ENCODE measurements around the gene OBSL1. TPM values are rescaled to one million over a fixed set of nuclear protein-coding genes. Genes with fewer than 3 reads are reported as not detected.

OBSL1 gene
- total RNA-seq, 3 donors from 2014 or later = 69.2 to 91.9 (median 73.1) TPM

DNA sequence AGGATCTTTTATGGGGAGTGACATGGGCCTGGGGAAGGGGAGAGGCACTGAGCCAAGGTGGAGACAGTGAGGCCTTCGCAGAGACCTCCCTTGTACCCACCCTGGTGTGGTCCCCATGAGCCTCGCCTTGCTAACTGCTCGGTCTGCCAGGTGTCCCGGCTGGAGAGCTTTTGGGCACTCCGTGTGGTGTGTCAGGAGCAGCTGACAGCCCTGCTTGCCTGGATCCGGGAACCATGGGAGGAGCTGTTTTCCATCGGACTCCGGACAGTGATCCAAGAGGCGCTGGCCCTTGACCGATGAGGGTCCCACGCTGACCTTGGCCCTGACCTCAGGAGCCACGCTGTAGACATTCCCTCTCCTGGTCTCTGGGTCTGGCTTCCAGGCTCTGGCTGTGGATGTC, 44.6 kb upstream of the OBSL1 start:
- no peaks in the 10 kb centered on the region for H3K9me3 ChIP-seq
- no peaks in the 10 kb centered on the region for H3K4me1 ChIP-seq
- TF ChIP-seq POLR2A (IDR thresholded peaks at IDR 0.05) (no peak), POLR2AphosphoS5 (IDR thresholded peaks at IDR 0.05) (no peak)
- TF ChIP-seq, protein P1, sequence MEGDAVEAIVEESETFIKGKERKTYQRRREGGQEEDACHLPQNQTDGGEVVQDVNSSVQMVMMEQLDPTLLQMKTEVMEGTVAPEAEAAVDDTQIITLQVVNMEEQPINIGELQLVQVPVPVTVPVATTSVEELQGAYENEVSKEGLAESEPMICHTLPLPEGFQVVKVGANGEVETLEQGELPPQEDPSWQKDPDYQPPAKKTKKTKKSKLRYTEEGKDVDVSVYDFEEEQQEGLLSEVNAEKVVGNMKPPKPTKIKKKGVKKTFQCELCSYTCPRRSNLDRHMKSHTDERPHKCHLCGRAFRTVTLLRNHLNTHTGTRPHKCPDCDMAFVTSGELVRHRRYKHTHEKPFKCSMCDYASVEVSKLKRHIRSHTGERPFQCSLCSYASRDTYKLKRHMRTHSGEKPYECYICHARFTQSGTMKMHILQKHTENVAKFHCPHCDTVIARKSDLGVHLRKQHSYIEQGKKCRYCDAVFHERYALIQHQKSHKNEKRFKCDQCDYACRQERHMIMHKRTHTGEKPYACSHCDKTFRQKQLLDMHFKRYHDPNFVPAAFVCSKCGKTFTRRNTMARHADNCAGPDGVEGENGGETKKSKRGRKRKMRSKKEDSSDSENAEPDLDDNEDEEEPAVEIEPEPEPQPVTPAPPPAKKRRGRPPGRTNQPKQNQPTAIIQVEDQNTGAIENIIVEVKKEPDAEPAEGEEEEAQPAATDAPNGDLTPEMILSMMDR (IDR thresholded peaks at IDR 0.05) = no peak
- DNase-seq (ENCODE audit: low spot score in 2 of 2) = no peak
- no peaks in the 10 kb centered on the region for H3K27me3 ChIP-seq
- intact Hi-C loops (cut with DNase I; ENCODE audit: low total_unique reads) = no loop called here
- no peak overlapping the region for H3K27ac ChIP-seq
- no peak overlapping the region for H3K4me3 ChIP-seq
- no peaks in the 10 kb centered on the region for H3K36me3 ChIP-seq

DNA sequence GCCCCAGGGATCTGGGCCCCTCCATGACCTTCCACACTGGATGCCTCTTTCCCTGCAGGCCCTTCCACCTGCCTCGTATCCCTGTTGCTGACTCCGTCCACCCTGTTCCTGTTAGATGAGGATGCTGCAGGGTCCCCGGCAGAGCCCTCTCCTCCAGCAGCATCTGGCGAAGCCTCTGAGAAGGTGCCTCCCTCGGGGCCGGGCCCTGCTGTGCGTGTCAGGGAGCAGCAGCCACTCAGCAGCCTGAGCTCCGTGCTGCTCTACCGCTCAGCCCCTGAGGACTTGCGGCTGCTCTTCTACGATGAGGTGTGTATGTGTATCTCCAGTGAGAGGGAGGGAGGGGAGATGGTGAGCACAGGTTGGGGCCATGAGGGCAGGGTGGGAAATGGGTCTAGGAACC, 43.7 kb upstream of the OBSL1 start:
- intact Hi-C loops (cut with DNase I; ENCODE audit: low total_unique reads) = no loop called here
- no peaks in the 10 kb centered on the region for H3K27me3 ChIP-seq
- H3K9me3 ChIP-seq = no peaks in the 10 kb centered on the region
- TF ChIP-seq, protein P1 (IDR thresholded peaks at IDR 0.05) = no peak
- no peak for TF ChIP-seq POLR2A (IDR thresholded peaks at IDR 0.05)
- TF ChIP-seq POLR2AphosphoS5 (IDR thresholded peaks at IDR 0.05) = no peak
- no peak overlapping the region for H3K27ac ChIP-seq
- H3K4me1 ChIP-seq = no peaks in the 10 kb centered on the region
- DNase-seq (ENCODE audit: low spot score in 2 of 2) = no peak
- no peak overlapping the region for H3K4me3 ChIP-seq
- H3K36me3 ChIP-seq = no peaks in the 10 kb centered on the region

DNA sequence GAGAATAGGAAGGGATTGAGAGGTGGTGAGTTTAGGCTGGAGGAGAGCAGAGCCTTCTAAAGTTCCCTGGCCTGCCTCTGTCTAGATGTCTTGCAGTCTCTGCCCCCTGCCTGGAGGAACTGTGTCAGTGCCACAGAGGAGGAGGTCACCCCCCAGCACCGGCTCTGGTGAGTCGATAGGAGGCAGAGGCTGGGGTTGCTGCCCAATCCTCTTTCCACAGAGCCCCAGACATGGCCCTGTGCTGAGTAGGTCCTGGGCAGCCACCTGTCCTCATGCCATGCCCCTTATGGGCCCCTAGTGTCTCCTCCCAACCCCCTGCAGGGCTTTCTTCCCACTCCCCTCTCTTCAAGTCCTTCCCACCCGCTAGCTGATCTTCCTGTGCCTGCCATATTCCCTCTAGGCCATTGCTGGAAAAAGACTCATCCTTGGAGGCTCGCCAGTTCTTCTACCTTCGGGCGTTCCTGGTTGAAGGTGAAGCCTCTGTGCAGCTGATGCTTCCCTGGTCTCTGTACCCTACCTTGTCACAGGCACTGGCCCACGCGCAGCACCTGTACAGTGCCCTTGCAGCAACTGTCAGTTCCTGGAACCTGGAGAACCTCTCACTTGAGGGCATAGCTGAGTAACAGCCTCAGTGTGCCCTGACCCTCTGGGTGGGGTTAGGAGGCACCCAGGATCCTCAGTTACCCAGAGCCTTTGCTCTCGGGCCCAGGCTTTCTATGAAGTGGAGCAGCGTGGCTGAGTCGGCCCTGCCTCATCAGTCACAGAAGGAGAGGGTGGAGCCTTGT, 42.9 kb upstream of the OBSL1 start:
- Histone ChIP-seq H3K4me3 (no peak overlapping the region), H3K9me3 (no peaks in the 10 kb centered on the region), H3K36me3 (no peaks in the 10 kb centered on the region), H3K4me1 (no peaks in the 10 kb centered on the region), H3K27ac (no peak overlapping the region), H3K27me3 (no peaks in the 10 kb centered on the region)
- TF ChIP-seq POLR2AphosphoS5 (IDR thresholded peaks at IDR 0.05) (no peak), POLR2A (IDR thresholded peaks at IDR 0.05) (no peak)
- TF ChIP-seq, protein P1 (IDR thresholded peaks at IDR 0.05) = no peak
- intact Hi-C loops (cut with DNase I; ENCODE audit: low total_unique reads) = no loop called here
- no peak for DNase-seq (ENCODE audit: low spot score in 2 of 2)

DNA sequence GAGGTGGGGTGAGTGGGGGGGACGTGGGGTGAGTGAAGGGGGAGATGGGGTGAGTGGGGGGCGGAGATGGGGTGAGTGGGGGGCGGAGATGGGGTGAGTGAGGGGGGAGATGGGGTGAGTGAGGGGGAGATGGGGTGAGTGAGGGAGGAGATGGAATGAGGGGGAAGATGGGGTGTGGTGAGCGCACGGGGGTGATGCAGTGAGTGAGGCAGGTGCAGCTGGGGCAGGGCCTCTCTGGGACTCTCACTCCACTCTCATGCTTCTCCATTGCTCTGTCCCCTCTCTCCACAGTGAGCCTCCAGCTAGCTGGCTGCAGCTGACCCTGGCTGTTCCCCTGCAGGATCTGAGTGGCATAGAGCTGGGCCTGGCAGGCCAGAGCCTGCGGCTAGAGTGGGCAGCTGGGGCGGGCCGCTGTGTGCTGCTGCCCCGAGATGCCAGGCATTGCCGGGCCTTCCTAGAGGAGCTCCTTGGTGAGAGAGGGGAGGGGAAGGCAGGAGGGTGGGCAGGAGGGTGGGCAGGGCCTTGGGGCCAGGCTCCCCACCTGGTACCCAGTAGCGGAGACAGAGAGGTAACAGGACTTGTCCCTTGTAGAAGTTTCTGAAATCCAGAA, 42.2 kb upstream of the OBSL1 start:
- no peaks in the 10 kb centered on the region for H3K9me3 ChIP-seq

More for the DNA sequence above, 42.2 kb upstream of the OBSL1 start:
- Histone ChIP-seq H3K27me3 (no peaks in the 10 kb centered on the region), H3K36me3 (no peaks in the 10 kb centered on the region), H3K27ac (no peak overlapping the region), H3K4me1 (no peaks in the 10 kb centered on the region), H3K4me3 (no peak overlapping the region)
- intact Hi-C loops (cut with DNase I; ENCODE audit: low total_unique reads) = no loop called here
- no peak for DNase-seq (ENCODE audit: low spot score in 2 of 2)
- no peak for TF ChIP-seq POLR2AphosphoS5 (IDR thresholded peaks at IDR 0.05)
- TF ChIP-seq, protein P1 (IDR thresholded peaks at IDR 0.05) = no peak
- no peak for TF ChIP-seq POLR2A (IDR thresholded peaks at IDR 0.05)
